PFSK-1 (cell line): ENCODE data around the gene KRTAP12-2. TPM values are rescaled to one million over a fixed set of nuclear protein-coding genes. Genes with fewer than 3 reads are reported as not detected.

Source experiments
- FOXP2 ChIP-seq: optimal IDR thresholded peaks from 2 replicates; pipeline ENCODE3; 2011; ENCODE audit warnings: borderline replicate concordance, control low read depth, inconsistent platforms; ENCODE audit not compliant: insufficient read depth; ENCODE audit errors: extremely low read length, extremely low read depth
- POLR2AphosphoS5 ChIP-seq: IDR thresholded peaks from 2 replicates; pipeline ENCODE4 v1.6.1; 2012; ENCODE audit warnings: low read depth, mild to moderate bottlenecking, control low read depth, low read length, moderate library complexity
- SIN3A ChIP-seq: IDR thresholded peaks from 2 replicates; pipeline ENCODE4 v1.6.1; 2012; ENCODE audit warnings: mild to moderate bottlenecking, low read length, moderate library complexity, borderline replicate concordance; ENCODE audit not compliant: insufficient read depth
- TAF1 ChIP-seq: IDR thresholded peaks from 2 replicates; pipeline ENCODE4 v1.6.1; 2012; ENCODE audit warnings: low read length, control low read depth, borderline replicate concordance; ENCODE audit not compliant: insufficient read depth
- polyA plus RNA-seq: library from polyadenylated mRNA; unstranded; fragments of >200 nt; gene quantifications from one replicate; pipeline ENCODE4 v1.2.1, GENCODE V29; 2012; ENCODE audit warnings: low read depth, missing spikeins; ENCODE audit not compliant: insufficient read length
- TF ChIP-seq, protein P1 (sequence below), 2 experiments: IDR thresholded peaks; 2 replicates each; pipeline versions ENCODE4 v1.6.1 to v1.8.0; 2011 to 2012; ENCODE audit warnings: low read depth in 2 of 2, low read length in 2 of 2, control low read depth in 1 of 2, inconsistent platforms in 1 of 2, mild to moderate bottlenecking in 1 of 2, moderate library complexity in 1 of 2; ENCODE audit not compliant: insufficient read depth in 1 of 2

Gene KRTAP12-2
- not detected for polyA plus RNA-seq

- TF ChIP-seq POLR2AphosphoS5: no peak
- no peak for TF ChIP-seq TAF1
- TF ChIP-seq FOXP2: no peak
- TF ChIP-seq, protein P1, sequence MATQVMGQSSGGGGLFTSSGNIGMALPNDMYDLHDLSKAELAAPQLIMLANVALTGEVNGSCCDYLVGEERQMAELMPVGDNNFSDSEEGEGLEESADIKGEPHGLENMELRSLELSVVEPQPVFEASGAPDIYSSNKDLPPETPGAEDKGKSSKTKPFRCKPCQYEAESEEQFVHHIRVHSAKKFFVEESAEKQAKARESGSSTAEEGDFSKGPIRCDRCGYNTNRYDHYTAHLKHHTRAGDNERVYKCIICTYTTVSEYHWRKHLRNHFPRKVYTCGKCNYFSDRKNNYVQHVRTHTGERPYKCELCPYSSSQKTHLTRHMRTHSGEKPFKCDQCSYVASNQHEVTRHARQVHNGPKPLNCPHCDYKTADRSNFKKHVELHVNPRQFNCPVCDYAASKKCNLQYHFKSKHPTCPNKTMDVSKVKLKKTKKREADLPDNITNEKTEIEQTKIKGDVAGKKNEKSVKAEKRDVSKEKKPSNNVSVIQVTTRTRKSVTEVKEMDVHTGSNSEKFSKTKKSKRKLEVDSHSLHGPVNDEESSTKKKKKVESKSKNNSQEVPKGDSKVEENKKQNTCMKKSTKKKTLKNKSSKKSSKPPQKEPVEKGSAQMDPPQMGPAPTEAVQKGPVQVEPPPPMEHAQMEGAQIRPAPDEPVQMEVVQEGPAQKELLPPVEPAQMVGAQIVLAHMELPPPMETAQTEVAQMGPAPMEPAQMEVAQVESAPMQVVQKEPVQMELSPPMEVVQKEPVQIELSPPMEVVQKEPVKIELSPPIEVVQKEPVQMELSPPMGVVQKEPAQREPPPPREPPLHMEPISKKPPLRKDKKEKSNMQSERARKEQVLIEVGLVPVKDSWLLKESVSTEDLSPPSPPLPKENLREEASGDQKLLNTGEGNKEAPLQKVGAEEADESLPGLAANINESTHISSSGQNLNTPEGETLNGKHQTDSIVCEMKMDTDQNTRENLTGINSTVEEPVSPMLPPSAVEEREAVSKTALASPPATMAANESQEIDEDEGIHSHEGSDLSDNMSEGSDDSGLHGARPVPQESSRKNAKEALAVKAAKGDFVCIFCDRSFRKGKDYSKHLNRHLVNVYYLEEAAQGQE (IDR thresholded peaks at IDR 0.05; ENCODE audit: insufficient read depth in 1 of 2, low read depth in 2 of 2, low read length in 2 of 2): no peak
- no peak for TF ChIP-seq SIN3A
These were observed at the start of gene KRTAP12-2 for GRCh38 chr21:44666401-44667320. TSS of gene KRTAP12-2 (minus strand) at chr21:44666927. CDS start at chr21:44666886, 41 bp downstream.

DNA sequence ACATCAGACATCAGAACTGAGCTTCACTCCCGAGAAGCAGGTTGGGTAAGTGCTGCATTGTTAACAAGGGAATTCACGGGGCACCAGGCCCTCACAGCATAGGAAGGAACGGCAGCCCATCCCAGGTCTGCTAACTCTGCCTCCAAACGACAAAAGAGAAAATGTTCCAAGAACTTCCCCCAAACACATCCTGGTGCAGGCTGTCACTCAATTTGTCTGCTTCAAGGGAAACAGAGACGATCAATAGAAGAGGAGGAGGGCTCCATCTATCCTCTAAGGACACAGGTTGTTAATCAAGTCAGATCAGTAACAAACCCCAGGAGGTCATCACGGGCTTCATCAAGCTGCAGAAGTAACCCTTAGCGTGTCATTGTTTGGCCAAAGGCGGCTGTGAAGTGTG lies 48.2 kb upstream of the KRTAP12-2 start:
- TF ChIP-seq POLR2AphosphoS5: no peak
- TF ChIP-seq SIN3A: no peak
- TF ChIP-seq, protein P1 (IDR thresholded peaks at IDR 0.05; ENCODE audit: insufficient read depth in 1 of 2, low read depth in 2 of 2, low read length in 2 of 2): no peak
- no peak for TF ChIP-seq FOXP2
- TF ChIP-seq TAF1: no peak

DNA sequence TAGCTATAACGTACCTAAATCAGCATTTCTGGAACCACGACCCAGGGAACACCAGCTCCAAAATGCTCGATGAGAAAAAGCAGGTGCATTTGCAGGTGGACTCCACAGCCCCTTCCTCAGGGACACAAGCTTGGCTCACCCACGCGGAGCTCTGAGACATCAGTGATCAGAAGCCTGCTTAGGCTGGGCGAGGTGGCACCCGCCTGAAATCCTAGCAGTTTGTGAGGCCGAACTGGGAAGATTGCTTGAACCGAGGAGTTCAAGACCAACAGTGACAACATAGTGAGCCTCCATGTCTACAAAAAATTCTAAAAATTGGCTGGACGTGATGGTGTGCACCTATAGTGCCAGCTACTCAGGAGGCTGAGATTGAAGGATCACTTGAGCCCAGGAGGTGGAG lies 47.1 kb upstream of the KRTAP12-2 start:
- TF ChIP-seq TAF1: no peak

DNA sequence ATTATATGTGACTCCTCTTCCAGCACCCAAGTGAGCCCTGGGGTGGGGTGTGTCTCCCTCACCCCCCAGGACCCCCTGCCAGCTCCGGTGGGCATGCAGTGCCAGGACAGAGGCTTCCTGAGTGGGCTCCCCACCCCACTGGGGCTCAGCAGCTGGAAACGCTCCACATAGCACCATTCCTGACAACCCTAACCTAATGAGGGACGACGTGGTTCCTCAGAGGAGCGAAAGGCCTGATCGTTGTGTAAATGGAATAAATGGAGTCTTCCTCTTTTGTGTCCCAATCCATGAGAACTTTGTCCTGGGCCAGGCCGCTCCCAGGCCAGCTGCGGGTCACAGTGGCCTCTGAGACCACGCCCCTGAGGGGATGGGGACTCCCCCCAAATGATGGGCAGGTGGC lies 46.4 kb upstream of the KRTAP12-2 start:
- no peak for TF ChIP-seq TAF1
- TF ChIP-seq, protein P1 (IDR thresholded peaks at IDR 0.05; ENCODE audit: insufficient read depth in 1 of 2, low read depth in 2 of 2, low read length in 2 of 2): no peak
- TF ChIP-seq SIN3A: no peak
- TF ChIP-seq FOXP2: no peak
- no peak for TF ChIP-seq POLR2AphosphoS5

DNA sequence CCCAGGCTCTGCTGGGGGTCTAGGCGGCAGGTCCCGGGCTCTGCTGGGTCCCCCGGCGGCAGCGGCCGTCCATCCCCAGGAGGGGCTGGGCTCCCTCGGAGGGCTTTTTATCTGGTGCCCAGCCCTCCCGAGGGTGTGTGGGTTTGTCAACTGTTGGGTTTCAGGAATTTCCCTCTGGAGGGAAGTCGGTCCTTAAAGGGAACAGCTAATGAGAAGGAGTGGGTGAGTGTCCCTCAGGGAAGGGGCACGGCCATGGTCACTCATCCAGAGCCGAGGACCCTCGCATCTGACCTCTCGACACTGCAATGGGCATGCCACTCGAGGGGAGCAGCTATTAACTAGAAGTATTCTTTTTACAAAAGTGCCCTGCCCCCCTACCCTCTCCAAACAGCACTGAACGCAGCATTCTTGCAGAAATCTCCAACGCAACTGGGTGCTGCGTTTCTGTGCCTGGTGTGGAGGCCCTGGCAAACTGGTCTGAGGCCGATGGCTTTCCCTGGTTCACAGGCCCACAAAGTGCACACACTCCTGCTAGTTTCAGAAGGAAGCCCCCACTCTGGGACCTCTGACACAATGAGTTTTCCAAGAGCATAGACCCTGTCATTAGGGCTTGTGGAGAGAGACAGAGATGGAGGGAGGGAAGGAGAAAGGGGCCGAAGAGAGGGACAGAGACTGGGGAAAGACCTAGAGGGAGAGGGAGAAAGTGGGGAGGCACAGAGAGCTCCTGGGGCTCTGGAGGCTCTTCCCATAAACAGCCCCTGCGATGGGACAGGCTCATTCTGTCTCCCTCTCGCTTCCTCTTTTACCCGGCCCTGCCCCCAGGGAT lies 45.7 kb upstream of the KRTAP12-2 start:
- TF ChIP-seq FOXP2 (no peak), POLR2AphosphoS5 (no peak), TAF1 (no peak), SIN3A (no peak)
- TF ChIP-seq, protein P1 (IDR thresholded peaks at IDR 0.05; ENCODE audit: insufficient read depth in 1 of 2, low read depth in 2 of 2, low read length in 2 of 2): no peak
